ENCODE results near the gene TMCC2.
A peak's percentile ranks its signal among the peaks of the same experiment; 100 is the strongest.
"Not testable (repeated sequence)": the region's sequence is repeated elsewhere in the genome, so short reads cannot be mapped to it uniquely, and the experiment has no call there.

TMCC2 gene

GRCh38 chr1:205261946-205262691 is 34.4 kb downstream of the TMCC2 start:
- DNase-seq (ENCODE audit: low read depth), result no peak

- no peak for DNase-seq (ENCODE audit: low read depth)
Observed at GRCh38 chr1:205262731-205263171, 35.0 kb downstream of the TMCC2 start.

GRCh38 chr1:205263580-205264190 is 35.9 kb downstream of the TMCC2 start:
- no peak for DNase-seq (ENCODE audit: low read depth)

- no peak for DNase-seq (ENCODE audit: low read depth)
Observed at GRCh38 chr1:205266611-205267305, 39.0 kb downstream of the TMCC2 start.

- no peak for DNase-seq (ENCODE audit: low read depth)
Observed at GRCh38 chr1:205267306-205267902, 39.7 kb downstream of the TMCC2 start.

GRCh38 chr1:205268846-205269680 is 41.3 kb downstream of the TMCC2 start:
- no peak for DNase-seq (ENCODE audit: low read depth)

- no peak for DNase-seq (ENCODE audit: low read depth)
Observed at GRCh38 chr1:205269711-205270110, 42.0 kb downstream of the TMCC2 start.

GRCh38 chr1:205270271-205270670 is 42.5 kb downstream of the TMCC2 start:
- DNase-seq (ENCODE audit: low read depth), result no peak

- no peak for DNase-seq (ENCODE audit: low read depth)
Observed at GRCh38 chr1:205270764-205271163, 43.0 kb downstream of the TMCC2 start.

- DNase-seq (ENCODE audit: low read depth), result no peak
Observed at GRCh38 chr1:205271277-205271676, 43.5 kb downstream of the TMCC2 start.

GRCh38 chr1:205271745-205272144 is 44.0 kb downstream of the TMCC2 start:
- DNase-seq (ENCODE audit: low read depth), result no peak

- no peak for DNase-seq (ENCODE audit: low read depth)
Observed at GRCh38 chr1:205272536-205272935, 44.8 kb downstream of the TMCC2 start.

GRCh38 chr1:205273551-205273982 is 45.8 kb downstream of the TMCC2 start:
- DNase-seq (ENCODE audit: low read depth), result peak; percentile 69

- DNase-seq (ENCODE audit: low read depth), result no peak
Observed at GRCh38 chr1:205274041-205274691, 46.4 kb downstream of the TMCC2 start.

- no peak for DNase-seq (ENCODE audit: low read depth)
Observed at GRCh38 chr1:205275133-205275532, 47.4 kb downstream of the TMCC2 start.

GRCh38 chr1:205275916-205276688 is 48.4 kb downstream of the TMCC2 start:
- no peak for DNase-seq (ENCODE audit: low read depth)

- DNase-seq (ENCODE audit: low read depth), result no peak
Observed at GRCh38 chr1:205276689-205277065, 48.9 kb downstream of the TMCC2 start.

GRCh38 chr1:205279986-205280385 is 52.2 kb downstream of the TMCC2 start:
- no peak for DNase-seq (ENCODE audit: low read depth)

- not testable (repeated sequence) for DNase-seq (ENCODE audit: low read depth)
Observed at GRCh38 chr1:205280666-205281395, 53.1 kb downstream of the TMCC2 start.
